Epithelial cell of proximal tubule (primary cell): ENCODE measurements around the gene GIT1. TPM values are rescaled to one million over a fixed set of nuclear protein-coding genes. Genes with fewer than 3 reads are reported as not detected.

Experiments used
- DNase-seq: peaks from one replicate; pipeline ENCODE4 v3.0.0-alpha.2; 2011; ENCODE audit warnings: low read depth
- H3K4me3 ChIP-seq: 2 replicates; pipeline ENCODE4 v1.5.1; 2011; ENCODE audit warnings: low read depth, mild to moderate bottlenecking, low read length
- CTCF ChIP-seq: conservative IDR thresholded peaks from 2 replicates; pipeline ENCODE4 v1.5.1; 2012; ENCODE audit warnings: low read depth, mild to moderate bottlenecking, low read length
- total RNA-seq: library from RNA; depleted of rRNA; stranded (reverse); fragments of >200 nt; gene quantifications from 2 replicates; pipeline ENCODE4 v1.2.3, GENCODE V29; 2015

The GIT1 gene
- total RNA-seq, 1 donor from 2014 or later: 74.3 TPM

GRCh38 chr17:29572691-29573557 lies 16.5 kb downstream of the GIT1 start:
- DNase-seq: no peak
- no peak overlapping the region for H3K4me3 ChIP-seq

GRCh38 chr17:29571883-29572681 lies 17.4 kb downstream of the GIT1 start:
- DNase-seq: no peak
- no peak for TF ChIP-seq CTCF
- H3K4me3 ChIP-seq: no peak overlapping the region

More at GRCh38 chr17:29572691-29573557, 16.5 kb downstream of the GIT1 start:
- peak; percentile 56 for TF ChIP-seq CTCF

GRCh38 chr17:29571486-29571882 lies 18.0 kb downstream of the GIT1 start:
- DNase-seq: no peak
- H3K4me3 ChIP-seq: no peak overlapping the region
- no peak for TF ChIP-seq CTCF

GRCh38 chr17:29570521-29570920 lies 18.9 kb downstream of the GIT1 start:
- H3K4me3 ChIP-seq: no peak overlapping the region
- TF ChIP-seq CTCF: no peak
- no peak for DNase-seq

GRCh38 chr17:29569245-29569950 lies 20.1 kb downstream of the GIT1 start:
- TF ChIP-seq CTCF: no peak

GRCh38 chr17:29568331-29569244 lies 20.9 kb downstream of the GIT1 start, which contains the start of gene TP53I13:
Gene TP53I13, plus strand, starts transcription at chr17:29568701. Its CDS starts 58 bp downstream, at chr17:29568759.
- TF ChIP-seq CTCF: no peak
- peak within 1 kb of the TSS; percentile 77 for H3K4me3 ChIP-seq
- no peak for DNase-seq

More at GRCh38 chr17:29569245-29569950, 20.1 kb downstream of the GIT1 start:
- H3K4me3 ChIP-seq: peak overlapping the region; percentile 67
- no peak for DNase-seq
